HG03196 (cell line): ENCODE data around the gene ZC3H14.

Experiments
- ATAC-seq: cut with Tn5 transposase; IDR thresholded peaks from one replicate; pipeline ENCODE4 v1.9.1; 2021; ENCODE audit not compliant: unreplicated experiment

Gene ZC3H14

GRCh38 chr14:88668448-88669116 lies 105.7 kb downstream of the ZC3H14 start:
- no peak for ATAC-seq

- no peak for ATAC-seq
These were observed 106.5 kb downstream of the ZC3H14 start for GRCh38 chr14:88669346-88669745.
